Amniotic epithelial cell (primary cell): ENCODE data around the gene DIP2C.

ENCODE experiments used
- DNase-seq: peaks from one replicate; pipeline ENCODE4 v3.0.0-alpha.2; 2010; ENCODE audit warnings: low read depth

DIP2C gene

GRCh38 chr10:391847-392704 lies 297.4 kb downstream of the DIP2C start:
- no peak for DNase-seq

- no peak for DNase-seq
Measured at GRCh38 chr10:391305-391704, 298.2 kb downstream of the DIP2C start.

- DNase-seq: no peak
Measured at GRCh38 chr10:390449-391100, 298.9 kb downstream of the DIP2C start.

- DNase-seq: no peak
Measured at GRCh38 chr10:389836-390448, 299.5 kb downstream of the DIP2C start.

GRCh38 chr10:389261-389790 lies 300.1 kb downstream of the DIP2C start:
- DNase-seq: no peak

- DNase-seq: no peak
Measured at GRCh38 chr10:388661-389045, 300.8 kb downstream of the DIP2C start.

- DNase-seq: no peak
Measured at GRCh38 chr10:387909-388660, 301.4 kb downstream of the DIP2C start.

- DNase-seq: no peak
Measured at GRCh38 chr10:387593-387891, 301.9 kb downstream of the DIP2C start.

GRCh38 chr10:386771-387592 lies 302.5 kb downstream of the DIP2C start:
- DNase-seq: no peak

GRCh38 chr10:385571-386300 lies 303.7 kb downstream of the DIP2C start:
- DNase-seq: no peak

- no peak for DNase-seq
Measured at GRCh38 chr10:384538-385305, 304.7 kb downstream of the DIP2C start.

GRCh38 chr10:383519-383918 lies 305.9 kb downstream of the DIP2C start:
- no peak for DNase-seq

GRCh38 chr10:381805-382204 lies 307.7 kb downstream of the DIP2C start:
- DNase-seq: no peak

GRCh38 chr10:381346-381745 lies 308.1 kb downstream of the DIP2C start:
- no peak for DNase-seq

GRCh38 chr10:380313-380940 lies 309.0 kb downstream of the DIP2C start:
- DNase-seq: no peak

- DNase-seq: no peak
Measured at GRCh38 chr10:378930-379704, 310.4 kb downstream of the DIP2C start.

GRCh38 chr10:378230-378929 lies 311.1 kb downstream of the DIP2C start:
- DNase-seq: no peak

GRCh38 chr10:377228-377627 lies 312.2 kb downstream of the DIP2C start:
- DNase-seq: no peak
